ENCODE results near the gene PALLD.

Gene PALLD

DNA sequence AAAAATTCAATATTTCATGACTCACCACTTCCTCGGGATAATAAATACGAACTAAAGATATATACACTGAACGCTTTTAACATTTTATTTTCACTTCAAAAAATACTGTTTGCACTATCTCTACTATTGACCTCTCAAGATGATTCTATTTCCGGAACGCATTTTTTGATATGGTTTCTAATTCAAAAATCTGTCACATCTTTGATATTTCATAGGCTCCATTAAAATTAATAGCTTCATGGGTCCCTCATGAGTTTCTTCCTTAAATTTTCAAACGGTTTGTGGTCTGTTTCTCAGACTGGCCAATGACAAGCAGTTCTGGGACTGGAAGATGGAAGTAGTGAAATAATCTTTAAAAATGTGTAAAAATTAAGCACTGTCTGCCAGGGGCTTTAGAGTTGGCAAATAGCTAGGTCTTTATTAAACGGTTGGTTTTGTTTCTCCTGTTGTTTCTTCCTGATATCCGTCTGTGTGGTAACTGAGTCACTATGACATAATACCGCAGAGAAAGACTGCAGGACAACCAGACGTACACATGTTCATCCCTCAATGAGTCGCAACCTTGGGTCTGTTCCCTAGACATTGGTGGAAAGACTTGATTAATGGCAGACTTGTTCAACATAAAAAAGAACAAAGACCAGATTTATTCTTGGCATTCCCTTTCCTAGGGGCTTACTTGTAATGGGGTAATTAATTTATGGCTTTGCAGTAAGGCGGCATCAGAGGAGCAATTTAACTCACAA, 133.8 kb downstream of the PALLD start:
- no peak for DNase-seq

- no peak for DNase-seq
Measured at GRCh38 chr4:168631241-168632162, 134.7 kb downstream of the PALLD start.

- no peak for DNase-seq
Measured at GRCh38 chr4:168632301-168632725, 135.5 kb downstream of the PALLD start.

GRCh38 chr4:168633064-168633463, 136.2 kb downstream of the PALLD start:
- DNase-seq = no peak

GRCh38 chr4:168633496-168633895, 136.6 kb downstream of the PALLD start:
- DNase-seq = no peak

GRCh38 chr4:168634276-168634802, 137.5 kb downstream of the PALLD start:
- no peak for DNase-seq

DNA sequence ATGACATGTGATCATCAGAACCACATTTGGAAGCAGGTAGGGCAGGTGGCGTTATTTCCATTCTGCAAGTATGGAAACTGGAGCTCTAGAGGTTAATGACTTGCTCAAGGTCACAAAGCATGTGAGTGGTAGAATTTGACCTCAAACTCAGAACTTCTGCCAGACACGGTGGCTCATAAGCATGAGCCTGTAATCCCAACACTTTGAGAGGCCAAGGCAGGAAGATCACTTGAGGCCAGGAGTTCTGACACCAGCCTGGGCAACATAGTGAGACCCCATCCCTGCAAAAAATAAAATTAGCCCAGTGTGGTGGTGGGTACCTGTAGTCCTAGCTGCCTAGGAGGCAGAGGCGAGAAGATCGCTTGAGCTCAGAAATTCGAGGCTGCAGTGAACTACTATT, 139.2 kb downstream of the PALLD start:
- no peak for DNase-seq

- no peak for DNase-seq
Measured at GRCh38 chr4:168636506-168637196, 139.8 kb downstream of the PALLD start.

GRCh38 chr4:168637872-168638756, 141.3 kb downstream of the PALLD start:
- no peak for DNase-seq

- no peak for DNase-seq
Measured at GRCh38 chr4:168639914-168640313, 143.1 kb downstream of the PALLD start.

DNA sequence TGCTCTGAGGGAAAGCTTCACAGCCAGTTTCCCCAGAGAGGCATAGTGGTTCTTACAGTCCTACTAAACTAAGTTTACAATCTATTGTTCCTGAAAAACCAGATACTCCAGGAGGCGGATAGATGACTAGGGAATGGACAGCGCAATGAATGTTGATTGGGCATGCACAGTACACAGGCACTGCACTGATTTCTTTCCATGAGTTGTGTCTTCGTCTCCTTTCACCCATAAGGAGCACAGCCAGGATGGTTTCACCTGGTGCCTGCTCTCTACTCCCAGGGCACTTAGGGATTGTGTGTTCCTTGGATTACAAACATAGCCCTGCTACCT, 144.9 kb downstream of the PALLD start:
- DNase-seq = no peak

GRCh38 chr4:168642591-168642990, 145.7 kb downstream of the PALLD start:
- no peak for DNase-seq

- DNase-seq = no peak
Measured at GRCh38 chr4:168643111-168643795, 146.4 kb downstream of the PALLD start.

GRCh38 chr4:168643796-168644159, 146.9 kb downstream of the PALLD start:
- no peak for DNase-seq

GRCh38 chr4:168646001-168646768, 149.3 kb downstream of the PALLD start:
- DNase-seq = no peak

DNA sequence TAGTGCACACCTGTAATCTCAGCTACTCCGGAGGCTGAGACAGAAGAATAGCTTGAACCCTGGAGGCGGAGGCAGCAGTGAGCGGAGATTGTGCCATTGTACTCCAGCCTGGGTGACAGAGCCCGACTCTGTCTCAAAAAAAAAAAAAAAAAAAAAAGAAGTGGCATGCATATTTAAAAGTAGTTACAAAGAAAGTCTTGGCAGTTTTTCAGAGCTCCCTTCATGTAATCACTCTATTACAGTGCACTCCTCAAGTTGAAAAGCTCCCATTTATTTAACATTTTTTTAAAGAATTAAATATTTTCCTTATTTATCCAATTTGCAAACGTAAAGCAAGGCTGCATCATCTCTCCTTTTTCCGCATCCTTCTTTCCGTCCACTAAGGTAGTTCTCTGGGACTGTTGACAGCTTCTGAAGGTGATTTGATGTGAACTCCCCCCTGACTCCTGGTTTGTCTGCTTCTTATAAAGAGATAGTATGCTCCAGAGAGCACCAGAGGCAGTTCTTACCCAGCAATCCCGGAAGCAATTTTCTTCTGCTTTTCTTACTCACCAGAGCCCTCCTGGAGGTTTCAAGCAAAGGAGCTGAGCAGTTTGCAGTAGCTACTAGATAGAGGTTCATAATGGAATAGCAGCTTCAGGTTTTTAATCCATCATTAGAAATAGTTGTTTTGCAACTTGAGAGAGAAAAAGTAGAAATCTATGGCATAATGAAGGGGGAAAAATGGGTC, 151.0 kb downstream of the PALLD start:
- DNase-seq = no peak

DNA sequence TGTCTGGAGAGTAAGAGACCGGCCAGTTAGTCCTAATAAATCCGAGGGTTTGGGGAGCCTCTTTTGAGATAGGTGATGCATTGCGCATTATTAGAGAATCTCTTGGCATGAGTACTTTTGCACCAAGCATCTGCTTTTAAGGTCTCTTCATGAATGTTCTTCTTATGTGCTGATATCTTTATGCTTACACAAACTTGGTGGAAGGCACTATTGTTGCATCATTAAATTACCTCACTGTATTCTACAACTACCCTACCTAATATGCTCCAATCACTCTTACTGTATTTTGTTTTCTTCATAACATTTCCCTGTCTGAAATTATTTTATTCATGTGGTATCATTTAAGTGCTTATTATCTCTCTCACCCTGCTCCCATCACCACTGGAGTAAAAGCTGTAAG, 151.6 kb downstream of the PALLD start:
- DNase-seq = no peak

DNA sequence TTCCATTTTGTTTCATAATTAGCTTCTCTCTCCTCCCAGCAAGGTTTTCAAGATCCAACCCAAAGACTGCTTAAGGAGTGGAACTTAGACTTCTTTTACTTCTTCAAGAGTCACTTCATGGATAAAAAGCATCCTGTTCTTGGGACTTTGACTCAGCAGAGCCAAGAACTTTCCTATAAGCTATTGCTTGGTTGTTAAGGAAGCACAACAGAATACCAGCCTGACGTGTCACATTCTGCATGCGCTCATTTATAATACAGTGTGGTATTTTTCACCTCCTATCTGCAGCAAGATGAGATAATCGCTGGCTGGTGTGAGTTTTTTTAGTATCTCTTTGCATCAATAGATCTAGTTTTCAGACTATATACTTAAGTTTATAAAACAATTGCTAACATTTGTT, 152.1 kb downstream of the PALLD start:
- DNase-seq = no peak

GRCh38 chr4:168651374-168651773, 154.5 kb downstream of the PALLD start:
- DNase-seq = no peak

DNA sequence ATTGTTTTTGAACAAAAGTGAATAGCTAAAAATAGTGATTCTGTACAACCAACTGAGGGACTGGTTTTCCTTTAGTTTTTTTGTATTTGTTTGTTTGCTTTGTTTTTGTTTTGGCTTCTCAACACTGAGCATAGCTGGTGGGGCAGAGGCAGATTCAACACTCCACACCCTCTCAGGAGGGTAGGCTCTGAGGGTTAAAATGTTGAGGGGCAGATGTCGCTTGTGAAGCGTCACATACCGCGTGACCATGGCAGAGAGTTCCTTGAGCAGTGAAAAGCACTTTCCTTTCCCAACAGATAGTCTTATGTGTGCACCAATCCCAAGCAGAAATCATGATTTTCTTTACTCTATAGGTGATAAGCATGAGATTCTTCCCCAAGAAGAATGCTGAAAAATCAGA, 155.0 kb downstream of the PALLD start:
- DNase-seq = no peak

All from stimulated activated CD4-positive, alpha-beta T cell treated with anti-CD3 and anti-CD28 coated beads, Interleukin-4, amount 100 ng/mL, for 1 hour (primary cell).